ENCODE data around the gene CFAP299.

CFAP299 gene

GRCh38 chr4:80986011-80986410 lies 650.5 kb downstream of the CFAP299 start:
- H3K27ac ChIP-seq = no peak overlapping the region
- no peaks in the 10 kb centered on the region for H3K9me3 ChIP-seq
- no peaks in the 10 kb centered on the region for H3K27me3 ChIP-seq
- no peak overlapping the region for H3K4me3 ChIP-seq (ENCODE audit: low read depth in 1 of 2, low read length in 1 of 2)
- TF ChIP-seq CTCF (IDR thresholded peaks at IDR 0.05) = no peak
- no peaks in the 10 kb centered on the region for H3K36me3 ChIP-seq
- H3K4me1 ChIP-seq (ENCODE audit: control insufficient read depth in 1 of 2, insufficient read depth in 1 of 2, low read depth in 1 of 2, low read length in 1 of 2) = no peaks in the 10 kb centered on the region

GRCh38 chr4:80989921-80990544 lies 654.5 kb downstream of the CFAP299 start:
- Histone ChIP-seq H3K27ac (no peak overlapping the region), H3K36me3 (no peaks in the 10 kb centered on the region), H3K9me3 (no peaks in the 10 kb centered on the region), H3K4me3 (ENCODE audit: low read depth in 1 of 2, low read length in 1 of 2) (no peak overlapping the region), H3K27me3 (no peaks in the 10 kb centered on the region), H3K4me1 (ENCODE audit: control insufficient read depth in 1 of 2, insufficient read depth in 1 of 2, low read depth in 1 of 2, low read length in 1 of 2) (no peaks in the 10 kb centered on the region)
- TF ChIP-seq CTCF (IDR thresholded peaks at IDR 0.05) = no peak

- Histone ChIP-seq H3K27me3 (no peaks in the 10 kb centered on the region), H3K36me3 (no peaks in the 10 kb centered on the region), H3K4me3 (ENCODE audit: low read depth in 1 of 2, low read length in 1 of 2) (no peak overlapping the region), H3K4me1 (ENCODE audit: control insufficient read depth in 1 of 2, insufficient read depth in 1 of 2, low read depth in 1 of 2, low read length in 1 of 2) (no peaks in the 10 kb centered on the region), H3K9me3 (no peaks in the 10 kb centered on the region), H3K27ac (no peak overlapping the region)
- no peak for TF ChIP-seq CTCF (IDR thresholded peaks at IDR 0.05)
These were observed 655.3 kb downstream of the CFAP299 start for GRCh38 chr4:80990851-80991250.

- no peak overlapping the region for H3K4me3 ChIP-seq (ENCODE audit: low read depth in 1 of 2, low read length in 1 of 2)
- H3K4me1 ChIP-seq (ENCODE audit: control insufficient read depth in 1 of 2, insufficient read depth in 1 of 2, low read depth in 1 of 2, low read length in 1 of 2) = no peaks in the 10 kb centered on the region
- H3K27me3 ChIP-seq = no peaks in the 10 kb centered on the region
- no peak for TF ChIP-seq CTCF (IDR thresholded peaks at IDR 0.05)
- H3K27ac ChIP-seq = no peak overlapping the region
- H3K9me3 ChIP-seq = no peaks in the 10 kb centered on the region
- no peaks in the 10 kb centered on the region for H3K36me3 ChIP-seq
These were observed 664.4 kb downstream of the CFAP299 start for GRCh38 chr4:80999943-81000342.

GRCh38 chr4:81003597-81004111 lies 668.1 kb downstream of the CFAP299 start:
- H3K4me3 ChIP-seq (ENCODE audit: low read depth in 1 of 2, low read length in 1 of 2) = no peak overlapping the region
- no peaks in the 10 kb centered on the region for H3K9me3 ChIP-seq
- no peaks in the 10 kb centered on the region for H3K4me1 ChIP-seq (ENCODE audit: control insufficient read depth in 1 of 2, insufficient read depth in 1 of 2, low read depth in 1 of 2, low read length in 1 of 2)
- no peak for TF ChIP-seq CTCF (IDR thresholded peaks at IDR 0.05)
- H3K36me3 ChIP-seq = no peaks in the 10 kb centered on the region
- H3K27me3 ChIP-seq = no peaks in the 10 kb centered on the region
- H3K27ac ChIP-seq = no peak overlapping the region

Data from neutrophil (primary cell).